ENCODE results near the gene RAD51B.
"Not testable (repeated sequence)": the region's sequence is repeated elsewhere in the genome, so short reads cannot be mapped to it uniquely, and the experiment has no call there.

Gene RAD51B

GRCh38 chr14:68424443-68425172, 605.0 kb downstream of the RAD51B start:
- no peak for FAIRE-seq

GRCh38 chr14:68426661-68427549, 607.3 kb downstream of the RAD51B start:
- FAIRE-seq = no peak

- FAIRE-seq = no peak
These were observed 607.9 kb downstream of the RAD51B start for GRCh38 chr14:68427550-68427890.

GRCh38 chr14:68428900-68429299, 609.3 kb downstream of the RAD51B start:
- not testable (repeated sequence) for FAIRE-seq

- not testable (repeated sequence) for FAIRE-seq
These were observed 614.6 kb downstream of the RAD51B start for GRCh38 chr14:68434173-68434572.

GRCh38 chr14:68435631-68436030, 616.1 kb downstream of the RAD51B start:
- FAIRE-seq = not testable (repeated sequence)

GRCh38 chr14:68439676-68440075, 620.1 kb downstream of the RAD51B start:
- FAIRE-seq = no peak

- no peak for FAIRE-seq
These were observed 621.2 kb downstream of the RAD51B start for GRCh38 chr14:68440820-68441219.

GRCh38 chr14:68441542-68441941, 622.0 kb downstream of the RAD51B start:
- FAIRE-seq = no peak

GRCh38 chr14:68442828-68443629, 623.5 kb downstream of the RAD51B start:
- FAIRE-seq = no peak

GRCh38 chr14:68444449-68445168, 625.0 kb downstream of the RAD51B start:
- FAIRE-seq = no peak

- no peak for FAIRE-seq
These were observed 626.9 kb downstream of the RAD51B start for GRCh38 chr14:68446243-68447040.

GRCh38 chr14:68447581-68448251, 628.1 kb downstream of the RAD51B start:
- FAIRE-seq = no peak

GRCh38 chr14:68448252-68448902, 628.8 kb downstream of the RAD51B start:
- no peak for FAIRE-seq

GRCh38 chr14:68449561-68450181, 630.1 kb downstream of the RAD51B start:
- FAIRE-seq = no peak

- FAIRE-seq = no peak
These were observed 631.0 kb downstream of the RAD51B start for GRCh38 chr14:68450391-68451120.

GRCh38 chr14:68451696-68452373, 632.3 kb downstream of the RAD51B start:
- no peak for FAIRE-seq

GRCh38 chr14:68458253-68458652, 638.7 kb downstream of the RAD51B start:
- FAIRE-seq = no peak

All from TTC549 (cell line).